SK-N-SH (cell line): ENCODE results near the gene ZNF236. TPM values are rescaled to one million over a fixed set of nuclear protein-coding genes. Genes with fewer than 3 reads are reported as not detected.
"Not testable (repeated sequence)": the region's sequence is repeated elsewhere in the genome, so short reads cannot be mapped to it uniquely, and the experiment has no call there.

ENCODE experiments used
- CTCF ChIA-PET: fragments of 300-600, 350-600 bp; formaldehyde crosslinking; extraction: SDS; loops from one replicate; lab custom pipeline; 2021; lab: Yijun Ruan, JAX
- POLR2A ChIA-PET: fragments of 350-600 bp; sonication (Branson Sonifier 250); formaldehyde crosslinking; extraction: SDS; loops from one replicate; lab custom pipeline; 2020; ENCODE audit warnings: antibody characterized with exemption, inconsistent platforms; lab: Yijun Ruan, JAX
- DNase-seq: peaks from one replicate; pipeline ENCODE4 v3.0.0; 2012
- H2AFZ ChIP-seq: fragments of 200-600 bp; sonication (generic); 2 replicates; pipeline ENCODE4 v1.8.1; 2016; ENCODE audit warnings: antibody characterized with exemption, mild to moderate bottlenecking, low read depth
- H3F3A ChIP-seq: fragments of 200-600 bp; sonication (generic); replicated peaks from 2 replicates; pipeline ENCODE3; 2016; ENCODE audit warnings: antibody characterized with exemption, mild to moderate bottlenecking; ENCODE audit not compliant: insufficient read depth
- H3K27ac ChIP-seq, 2 experiments: fragments of 200-500 bp in 1 of 2; fragments of 200-600 bp in 1 of 2; sonication (Bioruptor generic) in 1 of 2; sonication (generic), shearing (Covaris generic) in 1 of 2; 2 replicates each; pipeline versions ENCODE4 v1.5.1 to v1.6.1; 2014 to 2016; ENCODE audit warnings: low read depth in 2 of 2, inconsistent platforms in 1 of 2, low read length in 1 of 2, mild to moderate bottlenecking in 1 of 2, mixed read lengths in 1 of 2
- H3K27me3 ChIP-seq: fragments of 200-600 bp; sonication (generic), shearing (Covaris generic); 2 replicates; pipeline ENCODE4 v1.6.1; 2016; ENCODE audit warnings: mixed run types; ENCODE audit not compliant: insufficient read depth
- H3K36me3 ChIP-seq, 2 experiments: fragments of 200-500 bp in 1 of 2; fragments of 200-600 bp in 1 of 2; sonication (Bioruptor generic) in 1 of 2; sonication (generic) in 1 of 2; replicated peaks in 1 of 2; 2 replicates each; pipeline versions ENCODE3 to v1.5.1; 2014 to 2016; ENCODE audit warnings: low read length in 1 of 2, mild to moderate bottlenecking in 1 of 2; ENCODE audit not compliant: insufficient read depth in 2 of 2, control insufficient read depth in 1 of 2
- H3K4me1 ChIP-seq, 2 experiments: fragments of 200-500 bp in 1 of 2; fragments of 200-600 bp in 1 of 2; sonication (Bioruptor generic) in 1 of 2; sonication (generic), shearing (Covaris generic) in 1 of 2; 2 replicates each; pipeline versions ENCODE4 v1.5.1 to v1.6.1; 2014 to 2016; ENCODE audit warnings: low read depth in 1 of 2, low read length in 1 of 2, mixed run types in 1 of 2; ENCODE audit not compliant: insufficient read depth in 2 of 2, control insufficient read depth in 1 of 2
- H3K4me2 ChIP-seq: fragments of 200-600 bp; sonication (generic), shearing (Covaris generic); 2 replicates; pipeline ENCODE4 v1.6.1; 2017; ENCODE audit warnings: mixed run types
- H3K4me3 ChIP-seq, 2 experiments: fragments of 200-500 bp in 1 of 2; fragments of 200-600 bp in 1 of 2; sonication (Bioruptor generic) in 1 of 2; sonication (generic), shearing (Covaris generic) in 1 of 2; 2 replicates each; pipeline versions ENCODE4 v1.5.1 to v1.8.1; 2014 to 2016; ENCODE audit warnings: low read depth in 2 of 2, inconsistent platforms in 1 of 2, low read length in 1 of 2, mild to moderate bottlenecking in 1 of 2, mixed read lengths in 1 of 2, moderate library complexity in 1 of 2
- H3K79me2 ChIP-seq: fragments of 200-600 bp; sonication (generic); 2 replicates; pipeline ENCODE4 v1.8.1; 2017; ENCODE audit warnings: mild to moderate bottlenecking; ENCODE audit not compliant: insufficient read depth
- H3K9ac ChIP-seq: fragments of 200-600 bp; sonication (generic); 2 replicates; pipeline ENCODE4 v1.6.1; 2017; ENCODE audit warnings: mixed run types
- H3K9me2 ChIP-seq: fragments of 200-600 bp; sonication (generic); 2 replicates; pipeline ENCODE4 v1.6.1; 2017; ENCODE audit warnings: mixed run types
- H3K9me3 ChIP-seq: fragments of 200-600 bp; sonication (generic); 2 replicates; pipeline ENCODE4 v1.6.1; 2017; ENCODE audit warnings: mixed run types, mild to moderate bottlenecking, moderate library complexity
- H4K20me1 ChIP-seq: fragments of 200-600 bp; sonication (generic); 2 replicates; pipeline ENCODE4 v1.6.1; 2017; ENCODE audit warnings: mild to moderate bottlenecking, mixed run types; ENCODE audit not compliant: insufficient read depth
- CHD2 ChIP-seq: fragments of 150-350 bp; IDR thresholded peaks from 2 replicates; pipeline ENCODE4 v1.6.1; 2018; ENCODE audit warnings: low read length; ENCODE audit not compliant: partially characterized antibody
- EP300 ChIP-seq, 2 experiments: IDR thresholded peaks; 2 replicates each; pipeline versions ENCODE4 v1.4.0 to v1.6.1; 2012; ENCODE audit warnings: borderline replicate concordance in 1 of 2, low read depth in 1 of 2, low read length in 1 of 2
- FOSL2 ChIP-seq: IDR thresholded peaks from 2 replicates; pipeline ENCODE4 v1.4.0; 2012; ENCODE audit warnings: low read depth, mild to moderate bottlenecking, moderate library complexity, borderline replicate concordance
- GABPA ChIP-seq: IDR thresholded peaks from 2 replicates; pipeline ENCODE4 v1.4.0; 2012; ENCODE audit warnings: low read depth, mild to moderate bottlenecking
- JUND ChIP-seq: IDR thresholded peaks from 2 replicates; pipeline ENCODE4 v1.4.0; 2012
- MEF2A ChIP-seq: IDR thresholded peaks from 2 replicates; pipeline ENCODE4 v1.4.0; 2012; ENCODE audit warnings: low read depth, borderline replicate concordance
- NFIC ChIP-seq: IDR thresholded peaks from 2 replicates; pipeline ENCODE4 v1.4.0; 2012; ENCODE audit warnings: borderline replicate concordance
- RFX5 ChIP-seq: IDR thresholded peaks from 2 replicates; pipeline ENCODE4 v1.6.1; 2012; ENCODE audit warnings: mild to moderate bottlenecking, improper control_type of control experiment, low read length
- SIN3A ChIP-seq: IDR thresholded peaks from 2 replicates; pipeline ENCODE4 v1.6.1; 2012; ENCODE audit warnings: low read depth, mild to moderate bottlenecking, low read length, moderate library complexity, borderline replicate concordance
- YY1 ChIP-seq: IDR thresholded peaks from 2 replicates; pipeline ENCODE4 v1.4.0; 2012; ENCODE audit warnings: low read depth, mild to moderate bottlenecking
- WGBS: methylation state at CpG from one replicate; pipeline ENCODE4 v1.1.6; 2017; ENCODE audit warnings: low lambda C conversion rate; 5-methylcytosine and 5-hydroxymethylcytosine counted together
- polyA plus RNA-seq, 3 experiments: library from polyadenylated mRNA; depleted of rRNA; stranded (reverse); fragments of >200 nt; gene quantifications; 2 replicates each; pipeline ENCODE4 v1.2.3, GENCODE V29; 2012
- TF ChIP-seq, protein P1 (sequence below): fragments of 150-350 bp; IDR thresholded peaks from 2 replicates; pipeline ENCODE4 v1.6.1; 2016; ENCODE audit warnings: mild to moderate bottlenecking, low read depth, low read length
- TF ChIP-seq, protein P2 (sequence below): IDR thresholded peaks from 2 replicates; pipeline ENCODE4; 2012
- TF ChIP-seq, protein P3 (sequence below): fragments of 150-350 bp; IDR thresholded peaks from 2 replicates; pipeline ENCODE4 v1.6.1; 2017; ENCODE audit warnings: antibody characterized with exemption, low read length, low read depth, borderline replicate concordance
- TF ChIP-seq, protein P4 (sequence below): IDR thresholded peaks from 2 replicates; pipeline ENCODE4 v1.6.1; 2012; ENCODE audit warnings: mild to moderate bottlenecking, low read depth, low read length, moderate library complexity

Gene ZNF236
- polyA plus RNA-seq, 1 of the 3 experiments (the other 2 are of a cell fraction): 4.2 TPM

- Histone ChIP-seq H4K20me1 (no peaks in the 10 kb centered on the region), H3K27me3 (no peaks in the 10 kb centered on the region), H3K36me3 (peaks cover 0 to 3% of the 10 kb centered on the region in 2 experiments), H2AFZ (no peak overlapping the region), H3F3A (no peaks in the 10 kb centered on the region), H3K9me2 (no peaks in the 10 kb centered on the region), H3K4me2 (no peak overlapping the region), H3K9me3 (no peaks in the 10 kb centered on the region), H3K79me2 (no peaks in the 10 kb centered on the region), H3K4me3 (no peak overlapping the region), H3K27ac (no peak overlapping the region), H3K9ac (no peak overlapping the region), H3K4me1 (peaks cover 0 to 1% of the 10 kb centered on the region in 2 experiments; a peak in 2 of 4 replicates)
- ChIA-PET CTCF (no interaction called here), POLR2A (no interaction called here)
- TF ChIP-seq, protein P1, sequence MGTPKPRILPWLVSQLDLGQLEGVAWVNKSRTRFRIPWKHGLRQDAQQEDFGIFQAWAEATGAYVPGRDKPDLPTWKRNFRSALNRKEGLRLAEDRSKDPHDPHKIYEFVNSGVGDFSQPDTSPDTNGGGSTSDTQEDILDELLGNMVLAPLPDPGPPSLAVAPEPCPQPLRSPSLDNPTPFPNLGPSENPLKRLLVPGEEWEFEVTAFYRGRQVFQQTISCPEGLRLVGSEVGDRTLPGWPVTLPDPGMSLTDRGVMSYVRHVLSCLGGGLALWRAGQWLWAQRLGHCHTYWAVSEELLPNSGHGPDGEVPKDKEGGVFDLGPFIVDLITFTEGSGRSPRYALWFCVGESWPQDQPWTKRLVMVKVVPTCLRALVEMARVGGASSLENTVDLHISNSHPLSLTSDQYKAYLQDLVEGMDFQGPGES: no peak
- TF ChIP-seq JUND (no peak), EP300 (IDR thresholded peaks at IDR 0.05; ENCODE audit: borderline replicate concordance in 1 of 2, low read depth in 1 of 2, low read length in 1 of 2) (no peak), RFX5 (no peak), CHD2 (no peak), GABPA (no peak), NFIC (no peak), FOSL2 (no peak), SIN3A (no peak), MEF2A (no peak), YY1 (no peak)
- TF ChIP-seq, protein P2, sequence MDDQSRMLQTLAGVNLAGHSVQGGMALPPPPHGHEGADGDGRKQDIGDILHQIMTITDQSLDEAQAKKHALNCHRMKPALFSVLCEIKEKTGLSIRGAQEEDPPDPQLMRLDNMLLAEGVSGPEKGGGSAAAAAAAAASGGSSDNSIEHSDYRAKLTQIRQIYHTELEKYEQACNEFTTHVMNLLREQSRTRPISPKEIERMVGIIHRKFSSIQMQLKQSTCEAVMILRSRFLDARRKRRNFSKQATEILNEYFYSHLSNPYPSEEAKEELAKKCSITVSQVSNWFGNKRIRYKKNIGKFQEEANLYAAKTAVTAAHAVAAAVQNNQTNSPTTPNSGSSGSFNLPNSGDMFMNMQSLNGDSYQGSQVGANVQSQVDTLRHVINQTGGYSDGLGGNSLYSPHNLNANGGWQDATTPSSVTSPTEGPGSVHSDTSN: no peak
- TF ChIP-seq, protein P3, sequence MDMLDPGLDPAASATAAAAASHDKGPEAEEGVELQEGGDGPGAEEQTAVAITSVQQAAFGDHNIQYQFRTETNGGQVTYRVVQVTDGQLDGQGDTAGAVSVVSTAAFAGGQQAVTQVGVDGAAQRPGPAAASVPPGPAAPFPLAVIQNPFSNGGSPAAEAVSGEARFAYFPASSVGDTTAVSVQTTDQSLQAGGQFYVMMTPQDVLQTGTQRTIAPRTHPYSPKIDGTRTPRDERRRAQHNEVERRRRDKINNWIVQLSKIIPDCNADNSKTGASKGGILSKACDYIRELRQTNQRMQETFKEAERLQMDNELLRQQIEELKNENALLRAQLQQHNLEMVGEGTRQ: no peak
- TF ChIP-seq, protein P4, sequence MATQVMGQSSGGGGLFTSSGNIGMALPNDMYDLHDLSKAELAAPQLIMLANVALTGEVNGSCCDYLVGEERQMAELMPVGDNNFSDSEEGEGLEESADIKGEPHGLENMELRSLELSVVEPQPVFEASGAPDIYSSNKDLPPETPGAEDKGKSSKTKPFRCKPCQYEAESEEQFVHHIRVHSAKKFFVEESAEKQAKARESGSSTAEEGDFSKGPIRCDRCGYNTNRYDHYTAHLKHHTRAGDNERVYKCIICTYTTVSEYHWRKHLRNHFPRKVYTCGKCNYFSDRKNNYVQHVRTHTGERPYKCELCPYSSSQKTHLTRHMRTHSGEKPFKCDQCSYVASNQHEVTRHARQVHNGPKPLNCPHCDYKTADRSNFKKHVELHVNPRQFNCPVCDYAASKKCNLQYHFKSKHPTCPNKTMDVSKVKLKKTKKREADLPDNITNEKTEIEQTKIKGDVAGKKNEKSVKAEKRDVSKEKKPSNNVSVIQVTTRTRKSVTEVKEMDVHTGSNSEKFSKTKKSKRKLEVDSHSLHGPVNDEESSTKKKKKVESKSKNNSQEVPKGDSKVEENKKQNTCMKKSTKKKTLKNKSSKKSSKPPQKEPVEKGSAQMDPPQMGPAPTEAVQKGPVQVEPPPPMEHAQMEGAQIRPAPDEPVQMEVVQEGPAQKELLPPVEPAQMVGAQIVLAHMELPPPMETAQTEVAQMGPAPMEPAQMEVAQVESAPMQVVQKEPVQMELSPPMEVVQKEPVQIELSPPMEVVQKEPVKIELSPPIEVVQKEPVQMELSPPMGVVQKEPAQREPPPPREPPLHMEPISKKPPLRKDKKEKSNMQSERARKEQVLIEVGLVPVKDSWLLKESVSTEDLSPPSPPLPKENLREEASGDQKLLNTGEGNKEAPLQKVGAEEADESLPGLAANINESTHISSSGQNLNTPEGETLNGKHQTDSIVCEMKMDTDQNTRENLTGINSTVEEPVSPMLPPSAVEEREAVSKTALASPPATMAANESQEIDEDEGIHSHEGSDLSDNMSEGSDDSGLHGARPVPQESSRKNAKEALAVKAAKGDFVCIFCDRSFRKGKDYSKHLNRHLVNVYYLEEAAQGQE: no peak
- no peak for DNase-seq
- WGBS: 97% methylated on average over 10 of the region's 10 CpGs
Observed at GRCh38 chr18:76808561-76808960, 13.8 kb upstream of the ZNF236 start.

DNA sequence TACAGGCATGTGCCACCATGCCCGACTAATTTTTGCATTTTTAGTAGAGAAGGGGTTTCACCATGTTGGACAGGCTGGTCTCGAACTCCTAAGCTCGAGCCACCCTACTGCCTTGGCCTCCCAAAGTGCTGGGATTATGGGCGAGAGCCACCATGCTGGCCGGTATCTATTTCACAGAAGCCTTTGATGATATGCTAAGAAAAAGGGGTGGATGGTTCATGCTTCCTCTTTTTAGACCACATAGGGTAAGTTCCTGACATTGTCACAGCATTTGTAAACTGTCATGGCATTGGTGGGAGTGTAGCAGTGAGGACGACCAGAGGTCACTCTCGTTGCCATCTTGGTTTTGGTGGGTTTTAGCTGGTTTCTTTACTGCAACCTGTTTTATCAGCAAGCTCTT lies 10.8 kb upstream of the ZNF236 start:
- H2AFZ ChIP-seq, POLR2A ChIA-PET, H3K9me2 ChIP-seq, H3K4me2 ChIP-seq, DNase-seq, H3K9ac ChIP-seq, H3K27ac ChIP-seq, H3K4me1 ChIP-seq, H3K9me3 ChIP-seq, H4K20me1 ChIP-seq, H3K4me3 ChIP-seq, H3K27me3 ChIP-seq, H3K79me2 ChIP-seq, H3K36me3 ChIP-seq, H3F3A ChIP-seq: not testable (repeated sequence)
- CTCF ChIA-PET: interaction anchor here (2.0 to 6.7 kb wide), 2 partner anchors 9 to 10 kb away, joined by 8 to 55 read pairs; no protein-coding TSS in a partner anchor
- whole genome bisulfite sequencing: 90% methylated on average over 7 of the region's 7 CpGs
